ENCODE results near the gene HAO1.
A peak's percentile ranks its signal among the peaks of the same experiment; 100 is the strongest.

Gene HAO1

DNA sequence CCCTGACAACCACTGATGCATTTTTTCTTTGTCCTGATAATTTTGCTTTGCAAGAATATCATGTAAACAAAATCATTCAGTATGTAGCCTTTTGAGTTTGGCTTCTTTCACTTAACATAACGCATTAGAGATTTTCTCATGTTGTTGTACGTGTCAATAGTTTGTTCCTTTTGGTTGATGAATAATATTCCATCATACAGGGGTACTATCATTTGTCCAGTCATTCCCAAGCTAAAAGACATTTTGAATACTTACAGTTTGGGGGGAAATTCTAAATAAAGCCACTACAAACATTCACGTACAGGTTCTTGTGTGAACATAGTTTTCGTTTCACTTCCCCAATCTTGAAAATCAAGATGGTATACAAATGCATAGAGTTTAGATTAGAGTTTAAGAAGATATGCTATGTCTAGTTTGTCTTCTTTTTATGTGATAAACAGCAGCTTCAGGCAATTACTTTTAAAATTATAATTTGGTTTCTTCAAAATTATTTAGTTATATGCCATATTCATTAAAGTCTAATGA is 5.2 kb downstream of the HAO1 start:
- H3K4me3 ChIP-seq (ENCODE audit: low read depth, low read length): no peak overlapping the region
- DNase-seq (ENCODE audit: low read depth, low spot score): no peak
- in situ Hi-C loops (cut with HindIII; ENCODE audit: low sequenced_read_pairs): no loop called here
- TF ChIP-seq, protein P1, sequence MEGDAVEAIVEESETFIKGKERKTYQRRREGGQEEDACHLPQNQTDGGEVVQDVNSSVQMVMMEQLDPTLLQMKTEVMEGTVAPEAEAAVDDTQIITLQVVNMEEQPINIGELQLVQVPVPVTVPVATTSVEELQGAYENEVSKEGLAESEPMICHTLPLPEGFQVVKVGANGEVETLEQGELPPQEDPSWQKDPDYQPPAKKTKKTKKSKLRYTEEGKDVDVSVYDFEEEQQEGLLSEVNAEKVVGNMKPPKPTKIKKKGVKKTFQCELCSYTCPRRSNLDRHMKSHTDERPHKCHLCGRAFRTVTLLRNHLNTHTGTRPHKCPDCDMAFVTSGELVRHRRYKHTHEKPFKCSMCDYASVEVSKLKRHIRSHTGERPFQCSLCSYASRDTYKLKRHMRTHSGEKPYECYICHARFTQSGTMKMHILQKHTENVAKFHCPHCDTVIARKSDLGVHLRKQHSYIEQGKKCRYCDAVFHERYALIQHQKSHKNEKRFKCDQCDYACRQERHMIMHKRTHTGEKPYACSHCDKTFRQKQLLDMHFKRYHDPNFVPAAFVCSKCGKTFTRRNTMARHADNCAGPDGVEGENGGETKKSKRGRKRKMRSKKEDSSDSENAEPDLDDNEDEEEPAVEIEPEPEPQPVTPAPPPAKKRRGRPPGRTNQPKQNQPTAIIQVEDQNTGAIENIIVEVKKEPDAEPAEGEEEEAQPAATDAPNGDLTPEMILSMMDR (IDR thresholded peaks at IDR 0.05; ENCODE audit: low read depth, low read length): no peak

DNA sequence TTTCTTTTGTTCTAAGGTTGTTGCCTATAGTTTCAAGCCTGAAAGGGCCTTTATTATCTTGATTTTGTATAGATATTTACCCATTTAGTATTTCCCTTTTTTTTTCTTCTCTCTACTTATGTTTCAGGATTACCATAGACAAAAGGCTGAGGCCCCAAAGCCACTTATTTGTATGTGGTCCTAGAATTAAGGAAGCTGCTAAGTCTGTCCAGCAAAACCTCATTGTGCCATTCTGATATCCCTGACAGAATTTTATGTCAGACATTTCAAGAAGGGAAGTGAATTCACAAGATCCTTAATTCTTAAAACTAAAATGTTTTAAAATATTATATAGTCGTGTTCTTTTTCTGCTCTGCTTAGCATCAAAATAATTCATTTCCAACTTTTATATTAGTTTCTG is 6.9 kb downstream of the HAO1 start:
- DNase-seq (ENCODE audit: low read depth, low spot score): no peak
- TF ChIP-seq, protein P1 (IDR thresholded peaks at IDR 0.05; ENCODE audit: low read depth, low read length): no peak
- in situ Hi-C loops (cut with HindIII; ENCODE audit: low sequenced_read_pairs): no loop called here
- H3K4me3 ChIP-seq (ENCODE audit: low read depth, low read length): no peak overlapping the region

DNA sequence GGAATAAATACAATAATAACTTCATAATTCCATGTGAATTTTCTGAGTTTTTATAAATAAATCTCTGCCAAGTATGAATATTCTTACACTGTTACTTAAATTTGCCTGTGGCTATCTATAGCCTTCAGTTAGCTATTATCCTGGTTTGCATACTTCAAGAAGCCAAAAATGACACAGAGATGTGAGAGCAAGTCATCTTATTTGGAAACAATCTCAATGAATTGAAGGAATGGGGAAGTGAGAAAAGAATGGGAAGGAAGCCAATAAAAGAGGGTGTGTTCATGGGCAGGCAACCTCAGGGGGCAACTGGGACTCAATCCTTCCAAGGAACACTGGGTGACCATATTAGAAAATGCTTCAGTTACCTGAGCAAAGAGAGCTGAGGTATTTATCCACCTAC is 9.9 kb downstream of the HAO1 start:
- in situ Hi-C loops (cut with HindIII; ENCODE audit: low sequenced_read_pairs): no loop called here
- TF ChIP-seq, protein P1 (IDR thresholded peaks at IDR 0.05; ENCODE audit: low read depth, low read length): no peak
- no peak for DNase-seq (ENCODE audit: low read depth, low spot score)
- H3K4me3 ChIP-seq (ENCODE audit: low read depth, low read length): no peak overlapping the region

DNA sequence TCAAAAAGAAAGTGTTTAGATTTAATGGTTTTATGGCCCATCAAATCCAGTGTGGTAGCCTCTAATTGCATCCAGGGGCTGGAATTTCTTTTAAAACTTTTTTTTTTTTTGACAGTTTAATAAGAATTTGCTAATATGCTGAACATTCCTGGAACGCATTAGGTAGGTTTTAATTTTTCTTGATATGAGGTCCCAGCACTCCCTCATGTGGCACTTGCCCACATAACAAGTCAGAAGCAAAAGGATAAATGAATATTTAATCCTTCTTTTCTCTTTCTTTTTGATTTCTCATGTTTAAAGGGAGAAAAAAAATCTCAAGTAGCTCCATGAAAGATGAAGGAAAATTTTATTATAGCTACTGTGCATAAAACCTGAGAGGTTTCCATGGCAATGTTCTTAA is 13.5 kb downstream of the HAO1 start:
- peak; percentile 54 for DNase-seq (ENCODE audit: low read depth, low spot score)
- no peak overlapping the region for H3K4me3 ChIP-seq (ENCODE audit: low read depth, low read length)
- in situ Hi-C loops (cut with HindIII; ENCODE audit: low sequenced_read_pairs): no loop called here
- TF ChIP-seq, protein P1 (IDR thresholded peaks at IDR 0.05; ENCODE audit: low read depth, low read length): peak; percentile 54

DNA sequence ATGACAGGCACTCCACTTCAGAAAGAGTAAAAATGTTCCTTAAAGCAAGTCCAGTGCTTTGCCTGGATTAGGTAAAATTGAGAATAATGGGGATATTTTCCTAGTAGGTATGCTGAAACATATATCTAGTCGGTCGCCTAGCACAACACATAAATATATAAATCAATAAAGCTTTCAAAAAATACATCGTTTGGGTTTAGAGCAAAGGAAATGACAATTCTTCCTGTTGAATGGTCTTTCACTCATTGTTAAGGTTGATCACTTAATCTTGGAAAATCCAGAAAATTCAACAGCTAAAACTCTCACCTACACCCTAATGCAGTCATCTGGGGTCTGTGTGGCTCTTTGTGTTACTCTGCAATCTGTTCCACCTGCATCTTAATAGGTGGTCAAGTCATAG is 13.9 kb downstream of the HAO1 start:
- in situ Hi-C loops (cut with HindIII; ENCODE audit: low sequenced_read_pairs): no loop called here
- TF ChIP-seq, protein P1 (IDR thresholded peaks at IDR 0.05; ENCODE audit: low read depth, low read length): no peak
- DNase-seq (ENCODE audit: low read depth, low spot score): no peak
- no peak overlapping the region for H3K4me3 ChIP-seq (ENCODE audit: low read depth, low read length)

DNA sequence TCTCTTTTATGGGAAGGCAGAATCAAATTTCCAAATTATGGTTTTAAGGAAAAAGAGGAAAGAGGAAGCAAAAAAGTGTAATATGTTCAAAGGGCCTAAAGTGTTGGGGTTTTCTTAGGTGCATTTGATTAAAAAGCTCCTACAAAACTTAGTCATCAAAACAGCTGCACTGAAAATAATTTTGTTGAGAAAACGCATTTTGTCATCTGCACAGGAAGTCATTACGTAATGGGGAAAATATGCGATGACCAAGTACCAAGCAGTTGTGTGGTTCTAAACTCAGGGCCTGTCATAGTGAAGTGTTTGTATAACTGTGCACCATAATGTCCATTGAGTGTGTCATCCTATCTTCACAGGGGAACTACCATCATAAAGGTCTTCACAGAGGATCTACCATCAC is 15.6 kb downstream of the HAO1 start:
- H3K4me3 ChIP-seq (ENCODE audit: low read depth, low read length): no peak overlapping the region
- TF ChIP-seq, protein P1 (IDR thresholded peaks at IDR 0.05; ENCODE audit: low read depth, low read length): no peak
- DNase-seq (ENCODE audit: low read depth, low spot score): peak; percentile 90
- in situ Hi-C loops (cut with HindIII; ENCODE audit: low sequenced_read_pairs): no loop called here

DNA sequence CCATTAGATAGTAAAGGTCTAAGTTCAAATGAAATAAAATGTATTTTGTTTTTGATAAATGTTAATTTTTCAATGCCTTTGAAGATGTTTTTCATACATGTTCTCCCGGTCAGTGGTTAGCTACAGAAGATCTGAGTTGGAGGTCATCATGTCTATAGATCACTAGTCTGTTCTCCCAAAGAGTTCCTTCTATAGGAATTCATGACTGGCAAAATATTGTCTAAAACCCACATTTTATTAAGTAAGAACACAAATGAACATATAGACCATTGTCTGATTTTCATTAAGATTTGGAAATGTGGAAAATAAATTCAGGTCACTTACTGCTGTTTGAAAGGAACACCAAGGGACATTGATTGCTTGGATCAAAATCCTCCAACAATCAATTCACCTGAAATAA is 23.6 kb downstream of the HAO1 start:
- TF ChIP-seq, protein P1 (IDR thresholded peaks at IDR 0.05; ENCODE audit: low read depth, low read length): no peak
- DNase-seq (ENCODE audit: low read depth, low spot score): no peak
- in situ Hi-C loops (cut with HindIII; ENCODE audit: low sequenced_read_pairs): no loop called here
- no peak overlapping the region for H3K4me3 ChIP-seq (ENCODE audit: low read depth, low read length)
